Measurements from ENCODE around the gene CDH13.
"Not testable (repeated sequence)": the region's sequence is repeated elsewhere in the genome, so short reads cannot be mapped to it uniquely, and the experiment has no call there.

CDH13 gene

GRCh38 chr16:82924075-82924854 lies 297.5 kb downstream of the CDH13 start:
- no peak overlapping the region for H3K4me3 ChIP-seq (replicated peaks; ENCODE audit: low read depth, low read length)
- no peaks in the 10 kb centered on the region for H3K36me3 ChIP-seq (ENCODE audit: control insufficient read depth, insufficient read depth, low read length)
- no peaks in the 10 kb centered on the region for H3K27me3 ChIP-seq (replicated peaks; ENCODE audit: control insufficient read depth, insufficient read depth, low read length)
- no peak for DNase-seq (ENCODE audit: extremely low read depth, insufficient read length)
- TF ChIP-seq CTCF (IDR thresholded peaks at IDR 0.05; ENCODE audit: insufficient read depth, low read length, poor library complexity, severe bottlenecking), result no peak

GRCh38 chr16:82926500-82926899 lies 299.7 kb downstream of the CDH13 start:
- no peak for TF ChIP-seq CTCF (IDR thresholded peaks at IDR 0.05; ENCODE audit: insufficient read depth, low read length, poor library complexity, severe bottlenecking)
- Histone ChIP-seq H3K27me3 (replicated peaks; ENCODE audit: control insufficient read depth, insufficient read depth, low read length) (no peaks in the 10 kb centered on the region), H3K4me3 (replicated peaks; ENCODE audit: low read depth, low read length) (no peak overlapping the region), H3K36me3 (ENCODE audit: control insufficient read depth, insufficient read depth, low read length) (no peaks in the 10 kb centered on the region)
- no peak for DNase-seq (ENCODE audit: extremely low read depth, insufficient read length)

- not testable (repeated sequence) for DNase-seq (ENCODE audit: extremely low read depth, insufficient read length); H3K36me3 ChIP-seq (ENCODE audit: control insufficient read depth, insufficient read depth, low read length); H3K27me3 ChIP-seq (replicated peaks; ENCODE audit: control insufficient read depth, insufficient read depth, low read length); H3K4me3 ChIP-seq (replicated peaks; ENCODE audit: low read depth, low read length)
These were observed 307.2 kb downstream of the CDH13 start for GRCh38 chr16:82933933-82934332.

- DNase-seq (ENCODE audit: extremely low read depth, insufficient read length), result no peak
These were observed 309.0 kb downstream of the CDH13 start for GRCh38 chr16:82935766-82936165.

GRCh38 chr16:82936941-82937551 lies 310.3 kb downstream of the CDH13 start:
- no peak overlapping the region for H3K4me3 ChIP-seq (replicated peaks; ENCODE audit: low read depth, low read length)
- no peaks in the 10 kb centered on the region for H3K27me3 ChIP-seq (replicated peaks; ENCODE audit: control insufficient read depth, insufficient read depth, low read length)
- TF ChIP-seq CTCF (IDR thresholded peaks at IDR 0.05; ENCODE audit: insufficient read depth, low read length, poor library complexity, severe bottlenecking), result no peak
- no peak for DNase-seq (ENCODE audit: extremely low read depth, insufficient read length)
- H3K36me3 ChIP-seq (ENCODE audit: control insufficient read depth, insufficient read depth, low read length), result no peaks in the 10 kb centered on the region

More at GRCh38 chr16:82935766-82936165, 309.0 kb downstream of the CDH13 start:
- no peak for TF ChIP-seq CTCF (IDR thresholded peaks at IDR 0.05; ENCODE audit: insufficient read depth, low read length, poor library complexity, severe bottlenecking)
- Histone ChIP-seq H3K36me3 (ENCODE audit: control insufficient read depth, insufficient read depth, low read length) (no peaks in the 10 kb centered on the region), H3K4me3 (replicated peaks; ENCODE audit: low read depth, low read length) (no peak overlapping the region), H3K27me3 (replicated peaks; ENCODE audit: control insufficient read depth, insufficient read depth, low read length) (no peaks in the 10 kb centered on the region)

GRCh38 chr16:82937926-82938520 lies 311.3 kb downstream of the CDH13 start:
- DNase-seq (ENCODE audit: extremely low read depth, insufficient read length), result no peak
- no peak overlapping the region for H3K4me3 ChIP-seq (replicated peaks; ENCODE audit: low read depth, low read length)
- H3K27me3 ChIP-seq (replicated peaks; ENCODE audit: control insufficient read depth, insufficient read depth, low read length), result no peaks in the 10 kb centered on the region
- TF ChIP-seq CTCF (IDR thresholded peaks at IDR 0.05; ENCODE audit: insufficient read depth, low read length, poor library complexity, severe bottlenecking), result no peak
- H3K36me3 ChIP-seq (ENCODE audit: control insufficient read depth, insufficient read depth, low read length), result no peaks in the 10 kb centered on the region
